Breast epithelium (tissue), 4 donors: ENCODE data around the gene PAK6. TPM values are rescaled to one million over a fixed set of nuclear protein-coding genes. Genes with fewer than 3 reads are reported as not detected.

ENCODE experiments used
- DNase-seq, 2 donors: peaks; one replicate each; pipeline ENCODE4 v3.0.0-alpha.2; 2019; ENCODE audit warnings: low spot score in 2 of 2
- H3K27ac ChIP-seq, 2 donors: fragments of 200-600 bp; sonication (generic) in 1 of 2; one replicate each; pipeline ENCODE4 v1.5.1; 2016 to 2019; ENCODE audit warnings: mild to moderate bottlenecking in 1 of 2
- H3K27me3 ChIP-seq, 2 donors: fragments of 200-600 bp; sonication (generic) in 1 of 2; one replicate each; pipeline versions ENCODE4 v1.5.1 to v1.6.0; 2017 to 2019; ENCODE audit warnings: control low read depth in 1 of 2, mild to moderate bottlenecking in 1 of 2
- H3K36me3 ChIP-seq: fragments of 200-600 bp; one replicate; pipeline ENCODE4 v1.5.1; 2019
- H3K4me1 ChIP-seq, 2 donors: fragments of 200-600 bp; sonication (generic); one replicate each; pipeline ENCODE4 v1.5.1; 2016 to 2019; ENCODE audit warnings: control low read depth in 1 of 2
- H3K4me3 ChIP-seq, 3 donors: fragments of 200-600 bp; sonication (generic); 1 replicate in 2 of 3; 2 replicates in 1 of 3; pipeline ENCODE4 v1.5.1; 2016 to 2019; ENCODE audit warnings: mild to moderate bottlenecking in 3 of 3, moderate library complexity in 2 of 3
- H3K9me3 ChIP-seq, 2 donors: fragments of 200-600 bp; sonication (generic) in 1 of 2; one replicate each; pipeline ENCODE4 v1.5.1; 2016 to 2019; ENCODE audit warnings: control low read depth in 1 of 2
- CTCF ChIP-seq, 3 donors: fragments of 450-650 bp; IDR thresholded peaks; one replicate each; pipeline ENCODE4 v1.5.1; 2016 to 2017; ENCODE audit warnings: antibody characterized with exemption in 3 of 3, mild to moderate bottlenecking in 3 of 3, moderate library complexity in 3 of 3
- POLR2A ChIP-seq: fragments of 450-650 bp; IDR thresholded peaks from one replicate; pipeline ENCODE4 v1.6.1; 2016; ENCODE audit warnings: antibody characterized with exemption, mild to moderate bottlenecking, moderate library complexity
- POLR2AphosphoS5 ChIP-seq, 3 donors: sonication (generic); formaldehyde crosslinking; IDR thresholded peaks; one replicate each; pipeline ENCODE4 v1.6.1; 2017; ENCODE audit warnings: antibody characterized with exemption in 3 of 3
- intact Hi-C: fragments of 100-400 bp; cut with DNase I; formaldehyde crosslinking; loops from one replicate; pipeline ENCODE4 v1.15.1; 2023; ENCODE audit warnings: low total_unique reads
- total RNA-seq, 3 donors: library from RNA; depleted of rRNA; stranded (reverse); fragments of >200 nt; gene quantifications; one replicate each; pipeline ENCODE4 v1.1.0, GENCODE V29; 2016

Gene PAK6
- total RNA-seq, 3 donors from 2014 or later: 0.80 to 11.0 (median 9.5) TPM

- no peaks in the 10 kb centered on the region for H3K9me3 ChIP-seq
- H3K4me3 ChIP-seq: no peak overlapping the region
- DNase-seq: no peak
- H3K4me1 ChIP-seq: peaks cover 4 to 17% of the 10 kb centered on the region in 2 donors
- intact Hi-C loops: no loop called here
- no peaks in the 10 kb centered on the region for H3K27me3 ChIP-seq
- TF ChIP-seq POLR2A (no peak), POLR2AphosphoS5 (IDR thresholded peaks at IDR 0.05) (no peak), CTCF (IDR thresholded peaks at IDR 0.05) (no peak)
- H3K27ac ChIP-seq: peak overlapping the region; percentile 6 to 74
- H3K36me3 ChIP-seq: no peaks in the 10 kb centered on the region
Measured at GRCh38 chr15:40244961-40245523, 6.2 kb downstream of the PAK6 start.

- Histone ChIP-seq H3K27me3 (no peaks in the 10 kb centered on the region), H3K4me3 (no peak overlapping the region), H3K27ac (peak overlapping the region in 1 of 2 donors; percentile 74), H3K36me3 (no peaks in the 10 kb centered on the region), H3K4me1 (peaks cover 4 to 20% of the 10 kb centered on the region in 2 donors), H3K9me3 (no peaks in the 10 kb centered on the region)
- TF ChIP-seq CTCF (IDR thresholded peaks at IDR 0.05) (no peak), POLR2AphosphoS5 (IDR thresholded peaks at IDR 0.05) (no peak), POLR2A (no peak)
- intact Hi-C loops: no loop called here
- peak in 1 of 2 donors; percentile 28 for DNase-seq
Measured at GRCh38 chr15:40245666-40246450, 7.0 kb downstream of the PAK6 start.

GRCh38 chr15:40246496-40247280, 7.8 kb downstream of the PAK6 start:
- no peak overlapping the region for H3K4me3 ChIP-seq
- no peaks in the 10 kb centered on the region for H3K27me3 ChIP-seq
- H3K36me3 ChIP-seq: no peaks in the 10 kb centered on the region
- intact Hi-C loops: no loop called here
- no peaks in the 10 kb centered on the region for H3K9me3 ChIP-seq
- H3K4me1 ChIP-seq: peaks cover 4 to 20% of the 10 kb centered on the region in 2 donors
- no peak for TF ChIP-seq POLR2A
- H3K27ac ChIP-seq: no peak overlapping the region
- peak in 1 of 2 donors; percentile 31 for DNase-seq

- Histone ChIP-seq H3K4me3 (no peak overlapping the region), H3K9me3 (no peaks in the 10 kb centered on the region), H3K36me3 (no peaks in the 10 kb centered on the region), H3K27me3 (no peaks in the 10 kb centered on the region), H3K27ac (no peak overlapping the region), H3K4me1 (peaks cover 3 to 20% of the 10 kb centered on the region in 2 donors)
- peak in 1 of 2 donors; percentile 43 for DNase-seq
- intact Hi-C loops: no loop called here
- TF ChIP-seq POLR2AphosphoS5 (IDR thresholded peaks at IDR 0.05): no peak
- no peak for TF ChIP-seq POLR2A
- TF ChIP-seq CTCF (IDR thresholded peaks at IDR 0.05): no peak
Measured at GRCh38 chr15:40247406-40247971, 8.6 kb downstream of the PAK6 start.

- Histone ChIP-seq H3K9me3 (no peaks in the 10 kb centered on the region), H3K4me1 (peaks cover 3 to 21% of the 10 kb centered on the region in 2 donors), H3K36me3 (no peaks in the 10 kb centered on the region), H3K4me3 (no peak overlapping the region), H3K27me3 (no peaks in the 10 kb centered on the region), H3K27ac (peak overlapping the region; percentile 54 to 64)
- intact Hi-C loops: no loop called here
- TF ChIP-seq CTCF (IDR thresholded peaks at IDR 0.05): no peak
- no peak for TF ChIP-seq POLR2AphosphoS5 (IDR thresholded peaks at IDR 0.05)
- no peak for TF ChIP-seq POLR2A
- DNase-seq: peak in 1 of 2 donors; percentile 49
Measured at GRCh38 chr15:40248006-40248783, 9.3 kb downstream of the PAK6 start.
